SU-DHL-6 (cell line): ENCODE results near the gene CBX6.

Source experiments
- CTCF ChIP-seq: fragments of 200-600 bp; sonication (generic); IDR thresholded peaks from one replicate; pipeline ENCODE4 v1.5.1; 2017; ENCODE audit warnings: antibody characterized with exemption, mild to moderate bottlenecking, low read length, moderate library complexity; ENCODE audit not compliant: insufficient read depth, poor library complexity, severe bottlenecking
- EZH2phosphoT487 ChIP-seq: fragments of 200-600 bp; sonication (generic), shearing (Covaris generic); conservative IDR thresholded peaks from 2 replicates; pipeline ENCODE4 v1.6.1; 2018; ENCODE audit warnings: mild to moderate bottlenecking, antibody characterized with exemption, low read length, moderate library complexity, mixed read lengths

- TF ChIP-seq CTCF (no peak), EZH2phosphoT487 (no peak)
Observed at GRCh38 chr22:38861927-38862326, 10.1 kb downstream of the CBX6 start.
